Gastrocnemius medialis (tissue), 4 donors: ENCODE data around the gene SZRD1. TPM values are rescaled to one million over a fixed set of nuclear protein-coding genes. Genes with fewer than 3 reads are reported as not detected.

ENCODE experiments used
- ATAC-seq, 2 donors: fragments of 150-250 bp; one replicate each; pipeline ENCODE4 v1.9.1; 2016
- DNase-seq, 2 donors: peaks; one replicate each; pipeline ENCODE4 v3.0.0-alpha.2; 2019
- H3K27ac ChIP-seq, 4 donors: fragments of 200-600 bp; sonication (generic); 1 replicate in 1 of 4; 2 replicates in 3 of 4; pipeline ENCODE4 v1.5.1; 2016 to 2018; ENCODE audit warnings: mild to moderate bottlenecking in 2 of 4, moderate library complexity in 1 of 4
- H3K27me3 ChIP-seq, 3 donors: fragments of 200-600 bp; sonication (generic) in 2 of 3; 1 replicate in 1 of 3; 2 replicates in 2 of 3; pipeline versions ENCODE4 v1.5.1 to v1.6.0; 2016 to 2019; ENCODE audit warnings: mild to moderate bottlenecking in 1 of 3, moderate library complexity in 1 of 3
- H3K36me3 ChIP-seq, 2 donors: fragments of 200-600 bp; sonication (generic) in 1 of 2; one replicate each; pipeline ENCODE4 v1.5.1; 2017 to 2018
- H3K4me1 ChIP-seq, 2 donors: fragments of 200-600 bp; sonication (generic) in 1 of 2; one replicate each; pipeline ENCODE4 v1.5.1; 2016 to 2017; ENCODE audit warnings: mild to moderate bottlenecking in 2 of 2
- H3K4me3 ChIP-seq, 4 donors: fragments of 200-600 bp; sonication (generic) in 3 of 4; 1 replicate in 1 of 4; 2 replicates in 3 of 4; pipeline ENCODE4 v1.5.1; 2016 to 2019; ENCODE audit warnings: mild to moderate bottlenecking in 2 of 4
- H3K9me3 ChIP-seq, 3 donors: fragments of 200-600 bp; sonication (generic) in 2 of 3; 1 replicate in 1 of 3; 2 replicates in 2 of 3; pipeline ENCODE4 v1.5.1; 2016 to 2019
- CTCF ChIP-seq, 5 experiments: fragments of 450-650 bp in 3 of 5; fragments of 200-600 bp in 2 of 5; sonication (generic) in 2 of 5; IDR thresholded peaks in 4 of 5; conservative IDR thresholded peaks in 1 of 5; 1 replicate in 4 of 5; 2 replicates in 1 of 5; pipeline ENCODE4 v1.5.1; 2016 to 2019; ENCODE audit warnings: antibody characterized with exemption in 5 of 5, mild to moderate bottlenecking in 3 of 5, moderate library complexity in 3 of 5
- POLR2A ChIP-seq, 2 donors: fragments of 450-650 bp; IDR thresholded peaks; one replicate each; pipeline ENCODE4 v1.6.1; 2017; ENCODE audit warnings: antibody characterized with exemption in 2 of 2, mild to moderate bottlenecking in 2 of 2, moderate library complexity in 2 of 2
- in situ Hi-C, 4 donors: fragments of 200-750 bp; cut with MboI; loops; one replicate each; pipeline versions ENCODE4 v1.15.0 to v1.8.0; 2017; ENCODE audit warnings: low sequenced_read_pairs in 4 of 4
- intact Hi-C: fragments of 100-400 bp; cut with DNase I; formaldehyde crosslinking; loops from one replicate; pipeline ENCODE4 v1.15.1; 2023; ENCODE audit warnings: low total_unique reads
- total RNA-seq, 4 donors: library from RNA; depleted of rRNA; stranded (reverse); fragments of >200 nt; gene quantifications; one replicate each; pipeline versions ENCODE4 v1.1.0 to v1.2.3, GENCODE V29; 2016

SZRD1 gene
- total RNA-seq, 4 donors from 2014 or later = 44.1 to 102 (median 83.1) TPM

- H3K4me3 ChIP-seq = no peak overlapping the region
- DNase-seq (no peak), ATAC-seq (no peak)
- no peaks in the 10 kb centered on the region for H3K9me3 ChIP-seq
- intact Hi-C loops = no loop called here
- no peak overlapping the region for H3K27ac ChIP-seq
- TF ChIP-seq CTCF (IDR thresholded peaks at IDR 0.05 in 4 of 5, conservative IDR thresholded peaks at IDR 0.05 in 1 of 5) (no peak), POLR2A (IDR thresholded peaks at IDR 0.05) (no peak)
- H3K4me1 ChIP-seq = no peaks in the 10 kb centered on the region
- H3K27me3 ChIP-seq = no peaks in the 10 kb centered on the region
- no peaks in the 10 kb centered on the region for H3K36me3 ChIP-seq
- in situ Hi-C loops = no loop called here
Measured at GRCh38 chr1:16418823-16419425, 51.9 kb downstream of the SZRD1 start.

GRCh38 chr1:16420424-16421118, 53.5 kb downstream of the SZRD1 start:
- intact Hi-C loops (no loop called here), in situ Hi-C loops (no loop called here)
- no peaks in the 10 kb centered on the region for H3K27me3 ChIP-seq
- H3K36me3 ChIP-seq = no peaks in the 10 kb centered on the region
- H3K27ac ChIP-seq = no peak overlapping the region
- no peak for DNase-seq
- H3K4me3 ChIP-seq = no peak overlapping the region
- no peaks in the 10 kb centered on the region for H3K4me1 ChIP-seq
- TF ChIP-seq POLR2A (IDR thresholded peaks at IDR 0.05) = no peak
- TF ChIP-seq CTCF (IDR thresholded peaks at IDR 0.05 in 4 of 5, conservative IDR thresholded peaks at IDR 0.05 in 1 of 5) = no peak
- no peaks in the 10 kb centered on the region for H3K9me3 ChIP-seq
- ATAC-seq = no peak

- TF ChIP-seq CTCF (IDR thresholded peaks at IDR 0.05 in 4 of 5, conservative IDR thresholded peaks at IDR 0.05 in 1 of 5) = no peak
- no peak for TF ChIP-seq POLR2A (IDR thresholded peaks at IDR 0.05)
- no peak for DNase-seq
- Histone ChIP-seq H3K27ac (no peak overlapping the region), H3K4me3 (no peak overlapping the region), H3K27me3 (no peaks in the 10 kb centered on the region), H3K9me3 (no peaks in the 10 kb centered on the region), H3K36me3 (no peaks in the 10 kb centered on the region), H3K4me1 (no peaks in the 10 kb centered on the region)
- in situ Hi-C loops (no loop called here), intact Hi-C loops (no loop called here)
- no peak for ATAC-seq
Measured at GRCh38 chr1:16421201-16421600, 54.2 kb downstream of the SZRD1 start.

GRCh38 chr1:16422041-16422440, 55.0 kb downstream of the SZRD1 start:
- in situ Hi-C loops (no loop called here), intact Hi-C loops (no loop called here)
- H3K4me1 ChIP-seq = no peaks in the 10 kb centered on the region
- no peak for DNase-seq
- H3K36me3 ChIP-seq = no peaks in the 10 kb centered on the region
- TF ChIP-seq POLR2A (IDR thresholded peaks at IDR 0.05) = no peak
- no peak for TF ChIP-seq CTCF (IDR thresholded peaks at IDR 0.05 in 4 of 5, conservative IDR thresholded peaks at IDR 0.05 in 1 of 5)
- no peaks in the 10 kb centered on the region for H3K9me3 ChIP-seq
- no peaks in the 10 kb centered on the region for H3K27me3 ChIP-seq
- no peak overlapping the region for H3K27ac ChIP-seq
- H3K4me3 ChIP-seq = no peak overlapping the region
- ATAC-seq = no peak
